ENCODE data around the gene TDRD9. TPM values are rescaled to one million over a fixed set of nuclear protein-coding genes. Genes with fewer than 3 reads are reported as not detected.

Gene TDRD9
- total RNA-seq (1 to 10 TPM; 1.7 to 2.7 TPM), polyA plus RNA-seq (1 to 10 TPM; 1.1 to 2.3 TPM)
- long read RNA-seq, donor 1 = 0 reads
- long read RNA-seq, donor 2, full-length matches to known transcripts = 1 of 3 reads
- long read RNA-seq, donor 2, partial matches to known transcripts = 0 of 3 reads
- long read RNA-seq, donor 2, other reads (novel, unspliced or antisense) = 2 of 3 reads

- ATAC-seq (ENCODE audit: low FRiP score) (no peak), DNase-seq (no peak)
- WGBS, 2 donors = 49 to 59% methylated on average over 79 to 97 of the region's 97 CpGs
- Histone ChIP-seq H3K4me3 (ENCODE audit: low read length in 2 of 2) (no peak within 1 kb of the TSS), H3K27me3 (ENCODE audit: control insufficient read depth in 1 of 2, insufficient read depth in 2 of 2, low read length in 1 of 2) (no peaks in the 10 kb centered on the region), H3K4me1 (ENCODE audit: control insufficient read depth in 1 of 2, insufficient read depth in 2 of 2, low read length in 2 of 2) (no peaks in the 10 kb centered on the region), H3K36me3 (ENCODE audit: control insufficient read depth in 1 of 2, insufficient read depth in 2 of 2, low read length in 1 of 2) (no peaks in the 10 kb centered on the region), H3K9me3 (ENCODE audit: control insufficient read depth, low read length) (no peaks in the 10 kb centered on the region), H3K27ac (ENCODE audit: low read depth in 1 of 2, low read length in 2 of 2) (no peak within 1 kb of the TSS)
- intact Hi-C loops (cut with DNase I) = no loop called here
These were observed at the start of gene TDRD9 for GRCh38 chr14:103928011-103928890. TDRD9 (plus strand) TSS chr14:103928456; CDS start chr14:103928510, 54 bp downstream.

- no peak for ATAC-seq (ENCODE audit: low FRiP score)
- intact Hi-C loops (cut with DNase I) = no loop called here
These were observed 49.1 kb upstream of the TDRD9 start for GRCh38 chr14:103879118-103879569.

GRCh38 chr14:103879570-103880347 lies 48.5 kb upstream of the TDRD9 start:
- Histone ChIP-seq H3K36me3 (ENCODE audit: control insufficient read depth in 1 of 2, insufficient read depth in 2 of 2, low read length in 1 of 2) (no peaks in the 10 kb centered on the region), H3K27me3 (ENCODE audit: control insufficient read depth in 1 of 2, insufficient read depth in 2 of 2, low read length in 1 of 2) (no peaks in the 10 kb centered on the region), H3K9me3 (ENCODE audit: control insufficient read depth, low read length) (no peaks in the 10 kb centered on the region), H3K4me1 (ENCODE audit: control insufficient read depth in 1 of 2, insufficient read depth in 2 of 2, low read length in 2 of 2) (no peaks in the 10 kb centered on the region), H3K27ac (ENCODE audit: low read depth in 1 of 2, low read length in 2 of 2) (peak overlapping the region in 1 of 2 donors; percentile 14), H3K4me3 (ENCODE audit: low read length in 2 of 2) (peak overlapping the region in 1 of 2 donors; percentile 8)
- DNase-seq (no peak), ATAC-seq (ENCODE audit: low FRiP score) (peak; percentile 53)
- 19 to 21% methylated on average over 34 of the region's 34 CpGs for WGBS, 2 donors
- intact Hi-C loops (cut with DNase I) = no loop called here

More at GRCh38 chr14:103879118-103879569, 49.1 kb upstream of the TDRD9 start:
- Histone ChIP-seq H3K9me3 (ENCODE audit: control insufficient read depth, low read length) (no peaks in the 10 kb centered on the region), H3K27me3 (ENCODE audit: control insufficient read depth in 1 of 2, insufficient read depth in 2 of 2, low read length in 1 of 2) (no peaks in the 10 kb centered on the region), H3K4me1 (ENCODE audit: control insufficient read depth in 1 of 2, insufficient read depth in 2 of 2, low read length in 2 of 2) (no peaks in the 10 kb centered on the region), H3K27ac (ENCODE audit: low read depth in 1 of 2, low read length in 2 of 2) (no peak overlapping the region), H3K4me3 (ENCODE audit: low read length in 2 of 2) (no peak overlapping the region), H3K36me3 (ENCODE audit: control insufficient read depth in 1 of 2, insufficient read depth in 2 of 2, low read length in 1 of 2) (no peaks in the 10 kb centered on the region)
- WGBS, 2 donors = 90 to 92% methylated on average over 16 of the region's 16 CpGs
- DNase-seq = no peak

GRCh38 chr14:103880348-103881267 lies 47.6 kb upstream of the TDRD9 start:
- ATAC-seq (ENCODE audit: low FRiP score) (peak; percentile 62), DNase-seq (peak; percentile 91 to 93)
- no peaks in the 10 kb centered on the region for H3K36me3 ChIP-seq (ENCODE audit: control insufficient read depth in 1 of 2, insufficient read depth in 2 of 2, low read length in 1 of 2)
- intact Hi-C loops (cut with DNase I) = no loop called here
- no peaks in the 10 kb centered on the region for H3K9me3 ChIP-seq (ENCODE audit: control insufficient read depth, low read length)
- H3K27ac ChIP-seq (ENCODE audit: low read depth in 1 of 2, low read length in 2 of 2) = no peak overlapping the region
- H3K27me3 ChIP-seq (ENCODE audit: control insufficient read depth in 1 of 2, insufficient read depth in 2 of 2, low read length in 1 of 2) = no peaks in the 10 kb centered on the region
- 29% methylated on average over 23 of the region's 23 CpGs for WGBS, 2 donors
- peak overlapping the region in 1 of 2 donors; percentile 8 for H3K4me3 ChIP-seq (ENCODE audit: low read length in 2 of 2)
- no peaks in the 10 kb centered on the region for H3K4me1 ChIP-seq (ENCODE audit: control insufficient read depth in 1 of 2, insufficient read depth in 2 of 2, low read length in 2 of 2)

GRCh38 chr14:103881268-103882201 lies 46.7 kb upstream of the TDRD9 start:
- Histone ChIP-seq H3K9me3 (ENCODE audit: control insufficient read depth, low read length) (no peaks in the 10 kb centered on the region), H3K27me3 (ENCODE audit: control insufficient read depth in 1 of 2, insufficient read depth in 2 of 2, low read length in 1 of 2) (no peaks in the 10 kb centered on the region), H3K27ac (ENCODE audit: low read depth in 1 of 2, low read length in 2 of 2) (no peak overlapping the region), H3K4me1 (ENCODE audit: control insufficient read depth in 1 of 2, insufficient read depth in 2 of 2, low read length in 2 of 2) (no peaks in the 10 kb centered on the region), H3K4me3 (ENCODE audit: low read length in 2 of 2) (no peak overlapping the region), H3K36me3 (ENCODE audit: control insufficient read depth in 1 of 2, insufficient read depth in 2 of 2, low read length in 1 of 2) (no peaks in the 10 kb centered on the region)
- DNase-seq = no peak
- WGBS, 2 donors = 64 to 71% methylated on average over 31 of the region's 31 CpGs
- intact Hi-C loops (cut with DNase I) = no loop called here
- peak; percentile 4 for ATAC-seq (ENCODE audit: low FRiP score)

- no peak overlapping the region for H3K4me3 ChIP-seq (ENCODE audit: low read length in 2 of 2)
- H3K27me3 ChIP-seq (ENCODE audit: control insufficient read depth in 1 of 2, insufficient read depth in 2 of 2, low read length in 1 of 2) = no peaks in the 10 kb centered on the region
- no peaks in the 10 kb centered on the region for H3K9me3 ChIP-seq (ENCODE audit: control insufficient read depth, low read length)
- no peak overlapping the region for H3K27ac ChIP-seq (ENCODE audit: low read depth in 1 of 2, low read length in 2 of 2)
- intact Hi-C loops (cut with DNase I) = no loop called here
- H3K36me3 ChIP-seq (ENCODE audit: control insufficient read depth in 1 of 2, insufficient read depth in 2 of 2, low read length in 1 of 2) = no peaks in the 10 kb centered on the region
- H3K4me1 ChIP-seq (ENCODE audit: control insufficient read depth in 1 of 2, insufficient read depth in 2 of 2, low read length in 2 of 2) = no peaks in the 10 kb centered on the region
- ATAC-seq (ENCODE audit: low FRiP score) (no peak), DNase-seq (no peak)
- WGBS, 2 donors = 93 to 95% methylated on average over 20 of the region's 20 CpGs
These were observed 45.6 kb upstream of the TDRD9 start for GRCh38 chr14:103882503-103883262.

- H3K27ac ChIP-seq (ENCODE audit: low read depth in 1 of 2, low read length in 2 of 2) = no peak overlapping the region
- no peak for ATAC-seq (ENCODE audit: low FRiP score)
- intact Hi-C loops (cut with DNase I) = no loop called here
- no peaks in the 10 kb centered on the region for H3K4me1 ChIP-seq (ENCODE audit: control insufficient read depth in 1 of 2, insufficient read depth in 2 of 2, low read length in 2 of 2)
- H3K9me3 ChIP-seq (ENCODE audit: control insufficient read depth, low read length) = no peaks in the 10 kb centered on the region
- DNase-seq = no peak
- 93 to 97% methylated on average over 3 of the region's 3 CpGs for WGBS, 2 donors
- H3K4me3 ChIP-seq (ENCODE audit: low read length in 2 of 2) = no peak overlapping the region
- H3K36me3 ChIP-seq (ENCODE audit: control insufficient read depth in 1 of 2, insufficient read depth in 2 of 2, low read length in 1 of 2) = no peaks in the 10 kb centered on the region
- H3K27me3 ChIP-seq (ENCODE audit: control insufficient read depth in 1 of 2, insufficient read depth in 2 of 2, low read length in 1 of 2) = no peaks in the 10 kb centered on the region
These were observed 45.1 kb upstream of the TDRD9 start for GRCh38 chr14:103883263-103883523.
